GM19452 (cell line): ENCODE measurements around the gene CCR5.
"Not testable (repeated sequence)": the region's sequence is repeated elsewhere in the genome, so short reads cannot be mapped to it uniquely, and the experiment has no call there.

Experiments used
- ATAC-seq: cut with Tn5 transposase; IDR thresholded peaks from one replicate; pipeline ENCODE4 v1.9.1; 2021; ENCODE audit not compliant: unreplicated experiment

Gene CCR5

GRCh38 chr3:46370839-46371518 is at the start of gene CCR5:
Gene CCR5, plus strand, starts transcription at chr3:46370946. Its CDS starts 1,957 bp downstream, at chr3:46372903.
- no peak for ATAC-seq

GRCh38 chr3:46321461-46322104 is 49.2 kb upstream of the CCR5 start:
- peak; percentile 48 for ATAC-seq

GRCh38 chr3:46324036-46324435 is 46.7 kb upstream of the CCR5 start:
- ATAC-seq, result no peak

- no peak for ATAC-seq
Observed at GRCh38 chr3:46325645-46326300, 45.0 kb upstream of the CCR5 start.

- ATAC-seq, result not testable (repeated sequence)
Observed at GRCh38 chr3:46330676-46331075, 40.1 kb upstream of the CCR5 start.

DNA sequence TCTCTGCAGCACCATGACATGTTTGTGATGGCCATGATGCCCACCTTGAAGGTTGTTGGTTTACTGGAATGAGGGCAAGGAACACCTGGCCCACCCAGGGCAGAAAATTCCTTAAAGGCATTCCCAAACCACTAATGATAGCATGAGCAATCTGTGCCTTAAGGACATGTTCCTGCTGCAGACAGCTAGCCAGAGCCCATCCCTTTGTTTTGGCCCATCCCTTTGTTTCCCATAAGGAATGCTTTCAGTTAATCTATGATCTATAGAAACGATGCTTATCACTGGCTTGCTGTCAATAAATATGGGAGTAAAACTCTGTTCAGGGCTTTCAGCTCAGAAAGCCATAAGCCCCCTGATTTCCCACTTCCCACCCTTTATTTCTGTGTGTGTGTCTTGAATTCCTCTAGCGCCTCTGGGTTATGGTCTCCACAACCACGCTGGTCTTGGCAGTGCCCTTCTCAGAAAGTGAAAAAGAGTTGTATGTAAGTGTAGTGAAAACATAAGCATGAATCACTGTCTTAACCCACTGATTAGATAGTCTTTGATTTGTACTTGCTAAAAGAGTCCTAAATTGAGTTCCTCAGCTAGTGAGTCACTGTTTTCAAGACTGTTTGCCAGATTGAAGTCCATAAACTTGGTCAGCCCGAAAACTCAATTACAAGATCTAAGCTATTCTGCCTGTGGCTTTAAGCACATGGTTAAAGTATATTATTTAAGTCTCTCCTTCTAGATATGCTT is 35.8 kb upstream of the CCR5 start:
- ATAC-seq, result no peak

GRCh38 chr3:46335541-46335940 is 35.2 kb upstream of the CCR5 start:
- ATAC-seq, result no peak

GRCh38 chr3:46337911-46338310 is 32.8 kb upstream of the CCR5 start:
- ATAC-seq, result no peak

DNA sequence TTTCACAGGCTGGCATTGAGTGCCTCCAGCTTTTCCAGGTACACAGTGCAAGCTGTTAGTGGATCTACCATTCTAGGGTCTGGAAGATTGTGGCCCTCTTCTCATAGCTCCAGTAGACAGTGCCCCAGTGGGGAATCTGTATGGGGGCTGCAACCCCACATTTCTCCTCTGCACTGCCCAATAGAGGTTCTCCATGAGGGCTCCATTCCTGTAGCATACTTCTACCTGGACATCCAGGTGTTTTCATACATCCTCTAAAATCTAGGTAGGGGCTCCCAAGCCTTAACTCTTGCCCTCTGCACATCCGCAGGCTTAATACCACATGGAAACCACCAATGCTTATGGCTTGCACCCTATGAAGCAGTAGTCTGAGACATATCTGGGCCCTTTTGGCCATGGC is 31.9 kb upstream of the CCR5 start:
- ATAC-seq, result no peak

GRCh38 chr3:46344476-46344875 is 26.3 kb upstream of the CCR5 start:
- no peak for ATAC-seq

GRCh38 chr3:46348823-46349482 is 21.8 kb upstream of the CCR5 start:
- ATAC-seq, result no peak

GRCh38 chr3:46349484-46350261 is 21.1 kb upstream of the CCR5 start:
- ATAC-seq, result peak; percentile 84

- peak; percentile 32 for ATAC-seq
Observed at GRCh38 chr3:46350262-46350565, 20.5 kb upstream of the CCR5 start.

- ATAC-seq, result no peak
Observed at GRCh38 chr3:46351646-46352045, 19.1 kb upstream of the CCR5 start.

- ATAC-seq, result no peak
Observed at GRCh38 chr3:46353090-46353489, 17.7 kb upstream of the CCR5 start.

DNA sequence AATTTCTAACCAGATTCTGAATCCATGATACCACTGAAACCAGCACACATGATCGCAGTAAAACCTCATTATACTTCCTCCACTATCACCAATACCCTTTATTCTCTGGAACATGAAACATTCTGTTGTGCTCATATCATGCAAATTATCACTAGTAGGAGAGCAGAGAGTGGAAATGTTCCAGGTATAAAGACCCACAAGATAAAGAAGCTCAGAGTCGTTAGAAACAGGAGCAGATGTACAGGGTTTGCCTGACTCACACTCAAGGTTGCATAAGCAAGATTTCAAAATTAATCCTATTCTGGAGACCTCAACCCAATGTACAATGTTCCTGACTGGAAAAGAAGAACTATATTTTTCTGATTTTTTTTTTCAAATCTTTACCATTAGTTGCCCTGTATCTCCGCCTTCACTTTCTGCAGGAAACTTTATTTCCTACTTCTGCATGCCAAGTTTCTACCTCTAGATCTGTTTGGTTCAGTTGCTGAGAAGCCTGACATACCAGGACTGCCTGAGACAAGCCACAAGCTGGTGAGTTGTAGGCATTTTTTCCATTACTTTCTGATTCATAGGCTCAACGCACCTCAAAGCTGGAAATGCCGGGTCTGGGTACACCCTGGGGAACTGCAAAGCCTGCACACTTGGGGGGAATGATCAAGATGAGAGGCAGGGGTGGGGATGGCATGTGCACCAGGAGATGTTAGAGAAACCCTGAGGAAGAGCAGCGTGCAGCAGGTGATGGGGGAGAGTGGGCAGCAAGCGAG is 16.9 kb upstream of the CCR5 start, which contains the start of gene CCR2:
TSS of gene CCR2 (plus strand) at position 465 of the 764 bp plus-strand sequence. CDS start 3,417 bp downstream, outside the sequence.
- ATAC-seq, result no peak

- ATAC-seq, result no peak
Observed at GRCh38 chr3:46354478-46354877, 16.3 kb upstream of the CCR5 start.

- no peak for ATAC-seq
Observed at GRCh38 chr3:46354984-46355383, 15.8 kb upstream of the CCR5 start.

GRCh38 chr3:46356276-46356675 is 14.5 kb upstream of the CCR5 start:
- ATAC-seq, result no peak

- no peak for ATAC-seq
Observed at GRCh38 chr3:46356909-46357308, 13.8 kb upstream of the CCR5 start.
